B cell (primary cell): ENCODE results near the gene N4BP2. TPM values are rescaled to one million over a fixed set of nuclear protein-coding genes. Genes with fewer than 3 reads are reported as not detected.

Source experiments
- ATAC-seq: fragments of 200-7000 bp; cut with Tn5 transposase; one replicate; pipeline ENCODE4 v1.10.0; 2021; ENCODE audit warnings: low read depth, mild to moderate bottlenecking, moderate number of reproducible peaks, moderate library complexity
- CTCF ChIA-PET: fragments of 350-600 bp; sonication (Branson Sonifier 250); formaldehyde crosslinking; loops from one replicate; lab custom pipeline; 2021; ENCODE audit warnings: antibody characterized with exemption, inconsistent platforms; lab: Charles Lee
- POLR2A ChIA-PET: fragments of 350-600 bp; sonication (Branson Sonifier 250); formaldehyde crosslinking; loops from one replicate; lab custom pipeline; 2021; ENCODE audit warnings: antibody characterized with exemption; lab: Charles Lee
- DNase-seq: peaks from one replicate; pipeline ENCODE4 v3.0.0; 2013
- H2AFZ ChIP-seq: 2 replicates; pipeline ENCODE4 v1.6.1; 2012; ENCODE audit warnings: mild to moderate bottlenecking, low read depth, low read length; ENCODE audit not compliant: insufficient read depth, poor library complexity, severe bottlenecking
- H3K27ac ChIP-seq, 2 donors: 1 replicate in 1 of 2; 2 replicates in 1 of 2; pipeline ENCODE4 v1.5.1; 2012 to 2013; ENCODE audit warnings: low read length in 2 of 2, mild to moderate bottlenecking in 2 of 2, moderate library complexity in 1 of 2
- H3K27me3 ChIP-seq, 4 experiments: fragments of 200-600 bp in 1 of 4; sonication (generic) in 1 of 4; replicated peaks in 1 of 4; 1 replicate in 2 of 4; 2 replicates in 2 of 4; pipeline versions ENCODE4 v1.6.1 to v1.7.0; 2013 to 2016; ENCODE audit warnings: low read length in 3 of 4, mild to moderate bottlenecking in 2 of 4, mixed read lengths in 1 of 4, moderate library complexity in 1 of 4; ENCODE audit not compliant: insufficient read depth in 4 of 4, control insufficient read depth in 3 of 4; ENCODE audit errors: control extremely low read depth in 1 of 4
- H3K36me3 ChIP-seq, 2 experiments: replicated peaks in 1 of 2; 1 replicate in 1 of 2; 2 replicates in 1 of 2; pipeline versions ENCODE4 v1.6.1 to v1.7.1; 2013; ENCODE audit warnings: low read length in 1 of 2; ENCODE audit not compliant: insufficient read depth in 2 of 2, control insufficient read depth in 1 of 2; ENCODE audit errors: control extremely low read depth in 1 of 2, extremely low read depth in 1 of 2
- H3K4me1 ChIP-seq, 2 donors: fragments of 200-600 bp in 1 of 2; sonication (generic) in 1 of 2; 1 replicate in 1 of 2; 2 replicates in 1 of 2; pipeline versions ENCODE4 v1.5.1 to v1.6.1; 2013 to 2017; ENCODE audit warnings: low read length in 2 of 2; ENCODE audit not compliant: control insufficient read depth in 2 of 2, insufficient read depth in 2 of 2
- H3K4me2 ChIP-seq: replicated peaks from 2 replicates; pipeline ENCODE3; 2012; ENCODE audit warnings: mild to moderate bottlenecking, low read depth, low read length; ENCODE audit not compliant: poor library complexity, severe bottlenecking
- H3K4me3 ChIP-seq, 5 experiments: fragments of 200-600 bp in 1 of 5; sonication (generic) in 1 of 5; 1 replicate in 3 of 5; 2 replicates in 2 of 5; pipeline versions ENCODE4 v1.5.1 to v1.7.0; 2011 to 2016; ENCODE audit warnings: low read length in 4 of 5, mild to moderate bottlenecking in 4 of 5, low read depth in 2 of 5, control low read depth in 1 of 5, moderate library complexity in 1 of 5; ENCODE audit not compliant: insufficient read depth in 1 of 5; ENCODE audit errors: control extremely low read depth in 1 of 5, extremely low read depth in 1 of 5
- H3K79me2 ChIP-seq: fragments of 200-600 bp; sonication (generic); one replicate; pipeline ENCODE4 v1.6.0; 2016; ENCODE audit warnings: low read length; ENCODE audit not compliant: control insufficient read depth, insufficient read depth
- H3K9ac ChIP-seq: fragments of 200-600 bp; sonication (generic); 2 replicates; pipeline ENCODE4 v1.6.1; 2017; ENCODE audit warnings: mild to moderate bottlenecking, low read length, moderate library complexity
- H3K9me3 ChIP-seq, 3 donors: one replicate each; pipeline versions ENCODE4 v1.6.1 to v1.7.1; 2013; ENCODE audit warnings: low read length in 2 of 3; ENCODE audit not compliant: control insufficient read depth in 2 of 3, insufficient read depth in 1 of 3; ENCODE audit errors: control extremely low read depth in 1 of 3
- H4K20me1 ChIP-seq: 2 replicates; pipeline ENCODE4 v1.6.0; 2012; ENCODE audit warnings: mild to moderate bottlenecking, low read length; ENCODE audit not compliant: insufficient read depth, control insufficient read depth, poor library complexity, severe bottlenecking
- H3K27ac Mint-ChIP-seq: one replicate; pipeline ENCODE4 v1.8.0; 2021; ENCODE audit warnings: mixed read lengths
- H3K27me3 Mint-ChIP-seq: one replicate; pipeline ENCODE4 v1.8.0; 2021; ENCODE audit warnings: mixed read lengths
- H3K4me1 Mint-ChIP-seq: one replicate; pipeline ENCODE4 v1.8.0; 2021; ENCODE audit warnings: mixed read lengths
- H3K4me3 Mint-ChIP-seq: one replicate; pipeline ENCODE4 v1.8.0; 2021; ENCODE audit warnings: mixed read lengths
- H3K9me3 Mint-ChIP-seq: one replicate; pipeline ENCODE4 v1.8.0; 2022; ENCODE audit warnings: mixed read lengths; ENCODE audit not compliant: insufficient read depth
- CTCF ChIP-seq: fragments of 200-600 bp; IDR thresholded peaks from one replicate; pipeline ENCODE4 v1.8.0; 2022; ENCODE audit warnings: antibody characterized with exemption, mild to moderate bottlenecking
- EZH2 ChIP-seq: IDR thresholded peaks from 2 replicates; pipeline ENCODE4 v1.6.1; 2012; ENCODE audit warnings: borderline replicate concordance, low read depth, mild to moderate bottlenecking, moderate library complexity, low read length; ENCODE audit not compliant: insufficient read depth, poor library complexity, severe bottlenecking
- WGBS: methylation state at CpG from one replicate; pipeline ENCODE4 v1.1.5; 2013; ENCODE audit warnings: missing lambda C conversion rate; ENCODE audit not compliant: insufficient coverage; 5-methylcytosine and 5-hydroxymethylcytosine counted together
- intact Hi-C: fragments of 100-400 bp; cut with micrococcal nuclease; formaldehyde crosslinking; loops from one replicate; pipeline ENCODE4 v1.10.0; 2022
- polyA plus RNA-seq: library from polyadenylated mRNA; depleted of rRNA; stranded (reverse); fragments of >200 nt; gene quantifications from 2 replicates; pipeline ENCODE4 v1.2.3, GENCODE V29; 2012
- total RNA-seq, 2 donors: library from RNA; stranded (reverse); fragments of 120-200 nt in 1 of 2; gene quantifications; 1 replicate in 1 of 2; 2 replicates in 1 of 2; pipeline versions ENCODE4 v1.2.3 to v1.2.4, GENCODE V29; 2013 to 2022

Gene N4BP2
- total and polyA plus RNA-seq, 2 donors (not counting 1 experiment from before 2014, with no cell fraction given): 2.4 to 12.8 TPM

DNA sequence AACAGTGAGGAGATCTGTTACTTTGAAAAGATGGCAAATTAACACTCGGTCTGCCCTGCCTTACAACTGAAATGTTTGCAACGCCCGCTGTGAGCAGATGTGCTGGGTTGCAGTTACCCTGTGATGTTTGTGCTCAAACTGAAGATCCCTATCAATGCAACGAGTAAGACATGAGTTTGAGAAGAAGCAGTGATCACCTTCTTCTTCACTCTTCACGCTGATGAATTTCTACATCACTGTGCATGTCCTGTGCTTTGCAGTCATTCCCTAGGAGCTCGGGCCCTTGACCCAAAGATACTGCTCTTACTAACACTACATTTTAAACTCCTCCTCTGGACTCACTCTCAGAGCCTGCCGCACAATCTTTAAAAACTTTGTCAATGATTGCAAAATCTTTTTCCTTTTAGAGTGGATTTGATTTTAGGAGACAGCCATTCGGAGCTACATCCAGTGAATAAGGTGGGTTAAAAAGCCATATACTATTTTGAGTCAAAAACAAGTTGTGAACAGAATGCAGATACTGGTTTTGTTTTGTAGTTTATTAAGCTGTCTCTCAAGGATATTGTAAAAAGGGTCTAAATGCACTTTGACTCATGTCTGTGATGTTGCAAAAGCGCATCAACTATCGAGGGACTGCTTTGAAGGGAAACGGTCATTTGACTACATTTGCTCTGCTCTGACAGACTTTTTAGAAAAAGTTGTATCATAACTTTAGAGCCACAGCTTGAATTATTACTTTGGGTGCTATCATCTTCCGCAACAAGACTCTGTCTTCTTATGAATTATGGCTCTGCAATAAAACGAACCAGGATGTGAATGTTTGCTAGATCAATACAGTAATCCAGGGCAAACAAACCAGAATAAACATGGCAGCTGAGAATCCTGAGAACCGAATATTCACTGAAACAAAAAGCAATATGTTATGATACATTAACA lies 134.5 kb downstream of the N4BP2 start:
- H3K4me3 ChIP-seq: peak overlapping the region in 3 of 5 experiments; percentile 4 to 23 (median 11)
- WGBS: 48% methylated on average over 6 of the region's 14 CpGs
- H3K27ac ChIP-seq: peak overlapping the region in 1 of 2 donors; percentile 99
- TF ChIP-seq CTCF (no peak), EZH2 (no peak)
- Mint-ChIP-seq H3K4me1 (peaks cover 87% of the 10 kb centered on the region), H3K9me3 (no peaks in the 10 kb centered on the region), H3K27ac (peak overlapping the region; percentile 73), H3K4me3 (peak overlapping the region; percentile 83), H3K27me3 (no peaks in the 10 kb centered on the region)
- no peaks in the 10 kb centered on the region for H4K20me1 ChIP-seq
- no peaks in the 10 kb centered on the region for H3K36me3 ChIP-seq
- CTCF ChIA-PET: interaction anchor here (0.8 to 8.2 kb wide), 11 partner anchors 9 to 134 kb away, joined by 3 to 50 read pairs (median 4); partner anchors contain the start of gene N4BP2
- POLR2A ChIA-PET: no interaction called here
- peak; percentile 13 for DNase-seq
- H3K9ac ChIP-seq: peak overlapping the region; percentile 7
- peak overlapping the region; percentile 83 for H3K4me2 ChIP-seq
- H3K9me3 ChIP-seq: no peaks in the 10 kb centered on the region
- H3K27me3 ChIP-seq: no peaks in the 10 kb centered on the region
- H3K4me1 ChIP-seq: peaks cover 73 to 94% of the 10 kb centered on the region in 2 donors
- intact Hi-C loops: loop anchor here (10.0 kb wide), 3 partner anchors 566 to 1526 kb away; partner anchors contain the start of gene KLF3
- no peak for ATAC-seq
- H2AFZ ChIP-seq: peak overlapping the region; percentile 56
- peaks cover 94% of the 10 kb centered on the region for H3K79me2 ChIP-seq
